Activated CD4-positive, CD25-positive, alpha-beta regulatory T cell treated with anti-CD3 and anti-CD28 coated beads, Interleukin-2, amount 50 U/mL, for 24 hours (primary cell): ENCODE results near the gene GLP2R.
A peak's percentile ranks its signal among the peaks of the same experiment; 100 is the strongest.
"Not testable (repeated sequence)": the region's sequence is repeated elsewhere in the genome, so short reads cannot be mapped to it uniquely, and the experiment has no call there.

Experiments
- ATAC-seq, 2 donors: fragments of 150-1000 bp; cut with Tn5 transposase; one replicate each; pipeline ENCODE4 v1.10.0; 2021; ENCODE audit warnings: mild to moderate bottlenecking in 1 of 2, moderate library complexity in 1 of 2

GLP2R gene

GRCh38 chr17:9900044-9900594 is 74.4 kb downstream of the GLP2R start:
- ATAC-seq: no peak

- ATAC-seq: no peak
Measured at GRCh38 chr17:9900784-9901183, 75.1 kb downstream of the GLP2R start.

- no peak for ATAC-seq
Measured at GRCh38 chr17:9902120-9902519, 76.4 kb downstream of the GLP2R start.

GRCh38 chr17:9904277-9905077 is 78.8 kb downstream of the GLP2R start:
- ATAC-seq: no peak

- no peak for ATAC-seq
Measured at GRCh38 chr17:9905078-9905415, 79.3 kb downstream of the GLP2R start, which contains the start of gene RCVRN. Gene RCVRN (minus strand): TSS chr17:9905271. CDS start chr17:9905180, 91 bp downstream.

- ATAC-seq: no peak
Measured at GRCh38 chr17:9905902-9906301, 80.2 kb downstream of the GLP2R start.

GRCh38 chr17:9906616-9907015 is 80.9 kb downstream of the GLP2R start:
- no peak for ATAC-seq

- ATAC-seq: no peak
Measured at GRCh38 chr17:9907131-9907530, 81.4 kb downstream of the GLP2R start.

GRCh38 chr17:9907883-9908648 is 82.3 kb downstream of the GLP2R start:
- ATAC-seq: no peak

- no peak for ATAC-seq
Measured at GRCh38 chr17:9908649-9909042, 82.9 kb downstream of the GLP2R start.

GRCh38 chr17:9911089-9911488 is 85.4 kb downstream of the GLP2R start:
- ATAC-seq: no peak

- ATAC-seq: no peak
Measured at GRCh38 chr17:9912121-9913099, 86.7 kb downstream of the GLP2R start.

- ATAC-seq: no peak
Measured at GRCh38 chr17:9913476-9913875, 87.8 kb downstream of the GLP2R start.

- no peak for ATAC-seq
Measured at GRCh38 chr17:9916108-9916507, 90.4 kb downstream of the GLP2R start.

GRCh38 chr17:9917131-9917530 is 91.4 kb downstream of the GLP2R start:
- ATAC-seq: no peak

- no peak for ATAC-seq
Measured at GRCh38 chr17:9917801-9918200, 92.1 kb downstream of the GLP2R start.

- no peak for ATAC-seq
Measured at GRCh38 chr17:9918352-9918751, 92.6 kb downstream of the GLP2R start.

- ATAC-seq: no peak
Measured at GRCh38 chr17:9918804-9919352, 93.2 kb downstream of the GLP2R start.

- not testable (repeated sequence) for ATAC-seq
Measured at GRCh38 chr17:9921216-9921615, 95.5 kb downstream of the GLP2R start.

- no peak for ATAC-seq
Measured at GRCh38 chr17:9922012-9922848, 96.5 kb downstream of the GLP2R start.

- peak in 1 of 2 donors; percentile 41 for ATAC-seq
Measured at GRCh38 chr17:9924735-9925191, 99.0 kb downstream of the GLP2R start.
